Omental fat pad (tissue), 4 donors: ENCODE data around the gene PPM1A. TPM values are rescaled to one million over a fixed set of nuclear protein-coding genes. Genes with fewer than 3 reads are reported as not detected.

Source experiments
- ATAC-seq: fragments of 150-250 bp; one replicate; pipeline ENCODE4 v1.9.1; 2016; ENCODE audit warnings: mild to moderate bottlenecking, moderate library complexity; ENCODE audit not compliant: low FRiP score
- DNase-seq: peaks from one replicate; pipeline ENCODE4 v3.0.0-alpha.2; 2019; ENCODE audit warnings: low spot score
- total RNA-seq, 4 donors: library from RNA; depleted of rRNA; stranded (reverse); fragments of >200 nt; gene quantifications; one replicate each; pipeline ENCODE4 v1.1.0, GENCODE V29; 2016
- TF ChIP-seq, protein P1 (sequence below), 3 donors: fragments of 450-650 bp; IDR thresholded peaks; one replicate each; pipeline ENCODE4 v1.5.1; 2016 to 2017; ENCODE audit warnings: antibody characterized with exemption in 3 of 3, mild to moderate bottlenecking in 3 of 3, moderate library complexity in 2 of 3

The PPM1A gene
- total RNA-seq, 4 donors from 2014 or later, result 37.2 to 53.8 (median 38.9) TPM

DNA sequence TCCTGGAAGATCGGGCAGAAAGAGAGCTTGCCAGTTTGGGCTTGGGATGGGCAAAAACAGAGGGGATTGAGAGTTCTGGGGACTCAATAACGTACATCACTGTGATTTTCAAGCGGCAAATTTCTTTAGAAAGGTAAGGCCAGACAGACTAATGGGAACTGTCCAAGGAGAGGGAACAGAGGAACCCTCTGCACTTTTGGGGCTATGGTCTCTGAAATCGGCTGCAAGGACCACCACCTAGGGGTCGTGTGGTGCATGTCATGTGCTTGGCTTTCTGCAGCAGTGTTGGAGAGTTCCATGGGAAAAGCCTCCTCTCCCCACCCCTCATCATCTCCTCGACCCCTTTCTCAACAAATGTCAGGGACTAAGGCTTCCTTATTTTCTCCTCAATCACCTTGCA is 79.6 kb downstream of the PPM1A start:
- TF ChIP-seq, protein P1, sequence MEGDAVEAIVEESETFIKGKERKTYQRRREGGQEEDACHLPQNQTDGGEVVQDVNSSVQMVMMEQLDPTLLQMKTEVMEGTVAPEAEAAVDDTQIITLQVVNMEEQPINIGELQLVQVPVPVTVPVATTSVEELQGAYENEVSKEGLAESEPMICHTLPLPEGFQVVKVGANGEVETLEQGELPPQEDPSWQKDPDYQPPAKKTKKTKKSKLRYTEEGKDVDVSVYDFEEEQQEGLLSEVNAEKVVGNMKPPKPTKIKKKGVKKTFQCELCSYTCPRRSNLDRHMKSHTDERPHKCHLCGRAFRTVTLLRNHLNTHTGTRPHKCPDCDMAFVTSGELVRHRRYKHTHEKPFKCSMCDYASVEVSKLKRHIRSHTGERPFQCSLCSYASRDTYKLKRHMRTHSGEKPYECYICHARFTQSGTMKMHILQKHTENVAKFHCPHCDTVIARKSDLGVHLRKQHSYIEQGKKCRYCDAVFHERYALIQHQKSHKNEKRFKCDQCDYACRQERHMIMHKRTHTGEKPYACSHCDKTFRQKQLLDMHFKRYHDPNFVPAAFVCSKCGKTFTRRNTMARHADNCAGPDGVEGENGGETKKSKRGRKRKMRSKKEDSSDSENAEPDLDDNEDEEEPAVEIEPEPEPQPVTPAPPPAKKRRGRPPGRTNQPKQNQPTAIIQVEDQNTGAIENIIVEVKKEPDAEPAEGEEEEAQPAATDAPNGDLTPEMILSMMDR (IDR thresholded peaks at IDR 0.05), result no peak

DNA sequence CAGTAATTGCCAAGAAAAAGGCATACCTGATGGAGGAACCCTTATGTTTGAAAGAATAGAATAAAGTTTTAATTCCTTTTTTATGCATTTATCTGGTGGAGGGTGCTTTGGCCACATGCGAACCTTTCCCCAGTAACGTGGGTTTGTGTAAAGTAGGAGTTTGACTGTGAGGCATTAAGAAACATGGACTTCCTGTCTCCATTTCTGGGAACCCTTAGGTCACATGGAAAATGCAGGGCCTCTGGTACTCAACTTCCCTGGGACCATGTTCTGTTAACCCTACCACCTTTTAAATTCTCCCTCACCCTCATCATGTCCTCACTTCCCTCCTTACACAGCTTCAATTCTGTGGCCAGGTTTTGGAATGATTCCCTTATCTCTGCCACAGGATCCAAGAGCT is 80.3 kb downstream of the PPM1A start:
- DNase-seq (no peak), ATAC-seq (no peak)
- TF ChIP-seq, protein P1 (IDR thresholded peaks at IDR 0.05), result no peak

More for the DNA sequence above, 79.6 kb downstream of the PPM1A start:
- ATAC-seq, result no peak
- DNase-seq, result no peak

DNA sequence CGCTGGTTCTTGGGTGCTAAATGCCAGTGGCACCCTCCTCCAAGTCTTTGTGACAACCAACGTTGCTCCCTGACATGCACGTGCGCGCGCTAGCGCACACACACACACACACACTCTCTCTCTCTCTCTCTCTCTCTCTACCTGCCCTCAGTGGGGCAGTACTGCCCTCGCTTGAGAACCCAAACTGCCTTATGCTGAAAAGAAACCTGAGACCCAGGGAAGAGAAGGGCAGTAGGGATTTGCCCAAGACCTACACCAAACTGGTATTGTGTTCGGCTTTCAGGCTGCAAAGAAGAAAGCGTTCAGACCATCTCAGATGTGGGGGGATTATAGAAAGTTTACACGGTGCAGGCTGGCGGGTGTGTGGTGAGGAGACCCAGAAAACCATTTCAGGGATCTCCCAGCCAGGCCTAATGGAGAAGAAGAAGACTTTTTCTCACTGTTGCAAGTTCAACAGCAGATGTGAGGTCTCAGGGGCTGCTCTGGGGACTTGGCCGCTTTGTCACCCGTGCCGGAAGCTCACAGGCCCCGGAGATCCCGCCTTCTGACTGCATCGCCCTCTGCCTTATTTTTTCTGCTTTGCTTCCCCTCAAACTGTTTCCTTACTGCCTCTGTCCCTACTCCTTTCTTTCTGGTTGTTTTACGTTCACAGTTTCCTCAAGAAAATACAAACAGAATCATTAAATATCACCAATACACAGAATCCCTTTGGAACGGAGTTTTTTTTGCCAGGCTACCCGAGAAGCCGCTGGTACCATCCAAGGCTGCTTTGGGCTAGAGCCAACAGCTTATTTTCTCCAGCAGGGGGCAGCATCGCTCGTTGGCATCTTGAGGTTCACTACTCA is 82.4 kb downstream of the PPM1A start:
- TF ChIP-seq, protein P1 (IDR thresholded peaks at IDR 0.05), result peak in 1 of 3 donors; percentile 21
- DNase-seq, result peak; percentile 46
- ATAC-seq, result peak; percentile 49

DNA sequence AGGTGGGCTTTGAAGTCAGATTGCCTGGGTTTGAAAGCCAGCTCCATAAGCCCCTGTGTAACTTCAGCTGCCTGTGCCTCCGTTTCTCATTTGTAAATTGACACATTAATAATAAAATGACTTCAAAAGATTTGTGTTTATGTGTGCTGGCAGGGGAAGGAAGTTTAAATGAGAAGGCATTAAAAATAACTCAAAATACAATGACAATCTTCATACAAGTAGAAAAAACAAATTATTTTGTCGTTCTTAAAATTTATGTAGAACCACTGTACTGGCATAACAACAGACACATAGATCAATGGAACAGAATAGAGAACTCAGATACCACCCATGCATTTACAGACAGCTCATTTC is 83.0 kb downstream of the PPM1A start:
- TF ChIP-seq, protein P1 (IDR thresholded peaks at IDR 0.05), result no peak
- no peak for ATAC-seq
- DNase-seq, result no peak

DNA sequence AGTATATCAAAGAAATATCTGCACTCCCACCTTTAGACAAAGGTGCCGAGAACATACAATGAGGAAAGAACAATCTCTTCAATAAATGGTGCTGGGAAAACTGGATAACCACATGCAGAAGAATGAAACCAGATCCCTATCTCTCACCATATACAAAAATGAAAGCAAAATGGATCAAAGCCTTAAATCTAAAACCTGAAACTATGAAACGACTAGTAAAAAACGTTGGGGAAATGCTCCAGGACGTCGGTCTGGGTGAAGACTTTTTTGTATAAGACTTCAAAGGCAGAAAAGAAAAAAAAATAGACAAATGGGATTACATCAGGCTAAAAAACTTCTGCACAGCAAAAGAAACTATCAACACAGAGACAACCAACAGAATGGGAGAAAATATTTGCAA is 83.8 kb downstream of the PPM1A start:
- ATAC-seq (no peak), DNase-seq (no peak)
- TF ChIP-seq, protein P1 (IDR thresholded peaks at IDR 0.05), result no peak

DNA sequence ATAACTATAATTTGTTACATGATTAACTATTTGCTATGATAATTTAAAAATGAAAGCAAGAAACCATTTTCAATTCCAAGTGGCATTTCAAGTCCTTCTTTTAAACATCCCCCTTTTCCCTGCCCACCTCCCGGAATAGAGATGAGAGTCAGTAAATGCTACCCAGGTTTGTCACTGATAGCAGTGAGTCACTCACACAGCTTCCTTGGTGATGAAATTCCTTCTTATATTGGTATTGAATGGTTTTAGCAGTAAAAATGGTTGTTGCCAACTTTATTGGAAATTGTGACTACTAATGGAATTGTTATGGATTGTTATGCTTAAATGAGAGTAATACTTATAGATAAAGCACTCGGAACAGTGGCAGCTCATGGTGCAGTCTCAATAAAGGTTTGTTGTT is 90.5 kb downstream of the PPM1A start:
- no peak for ATAC-seq
- DNase-seq, result no peak
- TF ChIP-seq, protein P1 (IDR thresholded peaks at IDR 0.05), result no peak

DNA sequence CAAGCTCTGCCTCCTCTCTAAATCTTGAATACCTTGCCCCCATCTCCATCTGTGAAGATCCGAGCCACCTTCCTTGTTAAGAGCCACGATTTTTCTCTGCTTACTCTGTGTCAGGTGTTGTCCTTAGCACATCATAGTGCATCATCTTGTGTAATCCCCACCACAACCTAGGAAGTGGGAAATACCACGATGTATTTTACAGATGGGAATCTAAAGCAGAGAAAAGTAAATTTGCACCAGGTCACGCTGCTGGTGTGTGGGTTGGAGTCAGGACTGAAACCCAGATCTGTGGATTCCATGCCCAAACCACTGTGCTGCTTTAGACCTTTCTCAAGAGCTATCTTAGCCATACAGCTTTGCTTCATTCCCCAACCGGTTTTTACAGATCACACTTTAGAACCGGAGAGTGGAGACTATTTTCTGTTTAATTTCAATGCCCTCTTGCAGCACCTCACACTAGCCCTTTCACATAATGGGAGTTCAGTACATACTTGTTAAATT is 94.6 kb downstream of the PPM1A start:
- ATAC-seq (no peak), DNase-seq (no peak)
- TF ChIP-seq, protein P1 (IDR thresholded peaks at IDR 0.05), result no peak
